Mammary epithelial cell (primary cell): Measurements from ENCODE around the gene NPR3.

Source experiments
- CTCF ChIP-seq, 2 donors: IDR thresholded peaks in 1 of 2; conservative IDR thresholded peaks in 1 of 2; 2 replicates each; pipeline ENCODE4 v1.5.1; 2011 to 2012; ENCODE audit warnings: inconsistent platforms in 2 of 2, low read length in 2 of 2, mild to moderate bottlenecking in 2 of 2, control low read depth in 1 of 2, low read depth in 1 of 2; ENCODE audit not compliant: insufficient read depth in 1 of 2; ENCODE audit errors: extremely low read depth in 1 of 2
- EZH2 ChIP-seq: IDR thresholded peaks from 2 replicates; pipeline ENCODE4 v1.6.1; 2012; ENCODE audit warnings: low read length, inconsistent platforms, borderline replicate concordance

DNA sequence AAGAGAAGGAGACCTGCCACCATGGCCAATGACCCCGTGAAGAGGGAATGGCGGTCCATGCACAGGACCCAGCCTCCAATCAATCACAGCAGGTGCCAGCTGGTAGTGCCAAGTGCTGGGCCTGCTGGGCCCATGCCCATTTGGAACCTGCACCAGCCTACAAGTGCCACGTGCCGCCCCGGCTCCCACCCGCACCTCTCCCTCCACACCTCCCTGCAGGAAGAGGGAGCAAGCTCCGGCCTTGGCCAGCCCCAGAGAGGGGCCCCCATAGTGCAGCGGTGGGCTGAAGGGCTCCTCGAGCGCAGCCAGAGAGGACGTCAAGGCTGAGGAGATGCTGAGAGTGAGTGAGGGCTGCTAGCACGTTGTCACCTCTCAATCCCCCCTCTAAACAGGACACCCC lies 37.8 kb upstream of the NPR3 start:
- TF ChIP-seq CTCF (conservative IDR thresholded peaks at IDR 0.05 in 1 of 2, IDR thresholded peaks at IDR 0.05 in 1 of 2; ENCODE audit: extremely low read depth in 1 of 2, insufficient read depth in 1 of 2, low read depth in 1 of 2, low read length in 2 of 2), result no peak
- no peak for TF ChIP-seq EZH2
